Left ventricle myocardium inferior (tissue), 1 donor: ENCODE results near the gene CACNB1. TPM values are rescaled to one million over a fixed set of nuclear protein-coding genes. Genes with fewer than 3 reads are reported as not detected.

Experiments used
- DNase-seq: peaks from one replicate; pipeline ENCODE4 v3.0.0-alpha.2; 2020
- H3K27ac ChIP-seq: fragments of 200-600 bp; replicated peaks from 2 replicates; pipeline ENCODE4 v1.8.0; 2021
- H3K27me3 ChIP-seq: fragments of 200-600 bp; 2 replicates; pipeline ENCODE4 v1.8.0; 2021; ENCODE audit warnings: low read depth
- H3K36me3 ChIP-seq: fragments of 200-600 bp; 2 replicates; pipeline ENCODE4 v1.8.0; 2021
- H3K4me1 ChIP-seq: fragments of 200-600 bp; 2 replicates; pipeline ENCODE4 v1.8.0; 2021
- H3K4me3 ChIP-seq: fragments of 200-600 bp; 2 replicates; pipeline ENCODE4 v1.8.0; 2021; ENCODE audit warnings: mild to moderate bottlenecking, moderate library complexity
- H3K9me3 ChIP-seq: fragments of 200-600 bp; replicated peaks from 2 replicates; pipeline ENCODE4 v1.8.0; 2021
- intact Hi-C: fragments of 100-400 bp; cut with micrococcal nuclease; formaldehyde crosslinking; loops from one replicate; pipeline ENCODE4 v1.11.0; 2022
- total RNA-seq: library from RNA; stranded (reverse); fragmentation: NEBNext Ultra II Directional; extraction: Animal tissue kit (Norgen Biotek cat#: 25700); gene quantifications from one replicate; pipeline ENCODE4 v1.2.1, GENCODE V29; 2021
- TF ChIP-seq, protein P1 (sequence below): fragments of 200-600 bp; IDR thresholded peaks from 2 replicates; pipeline ENCODE4 v1.8.0; 2021; ENCODE audit warnings: antibody characterized with exemption, mild to moderate bottlenecking, borderline replicate concordance
- donor health status: DM: no; HTN: yes; CAD: no; lungs with severe emphysema.

Gene CACNB1
- total RNA-seq, 1 donor from 2014 or later: 3.7 TPM

DNA sequence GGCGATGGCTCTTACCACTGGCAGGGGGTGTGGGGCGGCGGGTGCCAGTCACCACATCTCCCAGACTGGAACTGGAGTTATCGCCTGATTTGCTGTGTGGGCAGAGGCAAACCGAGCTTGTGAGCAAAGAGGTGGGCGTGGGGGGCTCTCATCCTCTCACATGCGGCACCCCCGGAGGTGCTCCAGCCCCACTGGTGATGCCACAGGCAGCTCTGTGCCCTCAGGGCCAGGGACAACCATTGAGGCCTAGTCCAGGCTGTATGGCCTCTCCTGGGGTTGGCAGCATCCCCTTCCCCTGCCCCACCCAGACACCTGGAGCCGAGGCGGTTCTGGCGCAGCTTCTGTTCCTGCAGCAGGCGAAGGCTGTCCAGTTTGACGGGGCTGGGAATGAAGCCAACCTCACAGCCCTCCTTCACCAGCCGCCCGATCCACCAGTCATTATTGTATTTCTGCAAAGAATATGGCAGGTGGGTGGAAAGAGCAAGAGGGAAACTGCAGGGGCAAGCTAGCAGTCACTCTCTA lies 10.9 kb downstream of the CACNB1 start:
- DNase-seq: no peak
- Histone ChIP-seq H3K36me3 (peaks cover 45% of the 10 kb centered on the region), H3K4me1 (no peaks in the 10 kb centered on the region), H3K4me3 (no peak overlapping the region), H3K9me3 (no peaks in the 10 kb centered on the region), H3K27me3 (no peaks in the 10 kb centered on the region), H3K27ac (no peak overlapping the region)
- intact Hi-C loops: no loop called here
- TF ChIP-seq, protein P1, sequence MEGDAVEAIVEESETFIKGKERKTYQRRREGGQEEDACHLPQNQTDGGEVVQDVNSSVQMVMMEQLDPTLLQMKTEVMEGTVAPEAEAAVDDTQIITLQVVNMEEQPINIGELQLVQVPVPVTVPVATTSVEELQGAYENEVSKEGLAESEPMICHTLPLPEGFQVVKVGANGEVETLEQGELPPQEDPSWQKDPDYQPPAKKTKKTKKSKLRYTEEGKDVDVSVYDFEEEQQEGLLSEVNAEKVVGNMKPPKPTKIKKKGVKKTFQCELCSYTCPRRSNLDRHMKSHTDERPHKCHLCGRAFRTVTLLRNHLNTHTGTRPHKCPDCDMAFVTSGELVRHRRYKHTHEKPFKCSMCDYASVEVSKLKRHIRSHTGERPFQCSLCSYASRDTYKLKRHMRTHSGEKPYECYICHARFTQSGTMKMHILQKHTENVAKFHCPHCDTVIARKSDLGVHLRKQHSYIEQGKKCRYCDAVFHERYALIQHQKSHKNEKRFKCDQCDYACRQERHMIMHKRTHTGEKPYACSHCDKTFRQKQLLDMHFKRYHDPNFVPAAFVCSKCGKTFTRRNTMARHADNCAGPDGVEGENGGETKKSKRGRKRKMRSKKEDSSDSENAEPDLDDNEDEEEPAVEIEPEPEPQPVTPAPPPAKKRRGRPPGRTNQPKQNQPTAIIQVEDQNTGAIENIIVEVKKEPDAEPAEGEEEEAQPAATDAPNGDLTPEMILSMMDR: no peak

DNA sequence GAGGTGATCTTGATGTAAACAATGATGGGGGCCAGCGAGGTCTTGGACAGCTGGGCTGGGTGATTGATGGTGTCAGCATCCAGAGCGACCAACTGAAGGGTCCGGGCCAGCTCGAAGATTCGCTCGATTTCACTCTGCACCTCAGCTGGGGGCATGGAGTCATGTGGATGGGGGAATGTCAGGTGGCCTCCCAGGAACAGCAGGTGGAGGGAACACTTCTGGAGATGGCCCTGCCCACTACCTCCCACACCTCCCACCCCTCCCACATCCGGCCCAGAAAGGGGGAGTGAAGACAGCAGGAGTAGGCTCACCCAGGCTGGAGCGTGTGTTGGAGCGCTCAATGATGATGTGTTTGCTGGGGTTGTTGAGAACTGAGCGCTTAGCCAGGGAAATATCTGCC lies 13.7 kb downstream of the CACNB1 start:
- no peak for DNase-seq
- intact Hi-C loops: no loop called here
- H3K4me3 ChIP-seq: no peak overlapping the region
- no peaks in the 10 kb centered on the region for H3K9me3 ChIP-seq
- H3K36me3 ChIP-seq: peaks cover 40% of the 10 kb centered on the region
- H3K27me3 ChIP-seq: no peaks in the 10 kb centered on the region
- no peaks in the 10 kb centered on the region for H3K4me1 ChIP-seq
- TF ChIP-seq, protein P1: no peak
- H3K27ac ChIP-seq: no peak overlapping the region

DNA sequence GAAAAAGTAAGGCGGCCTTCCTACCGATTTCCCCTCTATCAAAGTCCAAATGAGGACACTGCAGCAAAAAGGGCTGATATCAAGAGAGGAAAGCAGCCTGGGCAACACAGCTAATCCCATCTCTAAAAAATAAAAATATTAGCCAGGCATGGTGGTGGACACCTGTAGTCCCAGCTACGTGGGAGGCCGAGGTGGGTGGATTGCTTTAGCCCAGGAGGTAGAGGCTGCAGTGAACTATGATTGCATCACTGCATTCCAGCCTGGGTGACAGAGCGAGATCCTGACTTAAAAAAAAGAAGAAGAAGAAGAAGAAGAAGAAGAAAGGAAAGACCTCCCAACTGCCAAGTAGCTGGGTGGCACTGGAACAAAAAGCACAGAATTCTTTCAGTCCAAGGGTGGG lies 14.4 kb downstream of the CACNB1 start:
- intact Hi-C loops: no loop called here

DNA sequence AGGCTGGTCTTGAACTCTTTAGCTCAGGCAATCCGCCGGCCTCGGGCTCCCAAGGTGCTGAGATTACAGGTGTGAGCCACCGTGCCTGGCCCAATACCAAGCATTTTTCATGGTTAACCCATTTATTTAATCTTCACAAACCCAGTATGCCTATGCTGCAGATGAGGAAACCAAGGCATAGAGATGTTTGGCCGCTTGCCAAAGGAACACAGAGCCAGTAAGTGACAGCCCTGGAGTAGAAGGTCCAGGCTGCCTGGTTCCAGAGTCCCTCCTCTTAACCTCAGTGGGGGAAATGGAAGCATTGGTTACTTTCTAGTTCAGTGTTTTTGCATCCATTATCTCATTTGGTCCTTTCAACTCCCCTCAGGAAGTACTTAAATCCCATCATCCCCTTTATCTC lies 16.2 kb downstream of the CACNB1 start:
- intact Hi-C loops: no loop called here
- Histone ChIP-seq H3K36me3 (peaks cover 33% of the 10 kb centered on the region), H3K27ac (no peak overlapping the region), H3K9me3 (no peaks in the 10 kb centered on the region), H3K4me3 (no peak overlapping the region), H3K27me3 (no peaks in the 10 kb centered on the region), H3K4me1 (no peaks in the 10 kb centered on the region)
- DNase-seq: no peak
- TF ChIP-seq, protein P1: no peak

More for the DNA sequence above, 14.4 kb downstream of the CACNB1 start:
- Histone ChIP-seq H3K27me3 (no peaks in the 10 kb centered on the region), H3K4me3 (no peak overlapping the region), H3K4me1 (no peaks in the 10 kb centered on the region), H3K27ac (no peak overlapping the region), H3K9me3 (no peaks in the 10 kb centered on the region), H3K36me3 (peaks cover 36% of the 10 kb centered on the region)
- DNase-seq: no peak
- TF ChIP-seq, protein P1: no peak

DNA sequence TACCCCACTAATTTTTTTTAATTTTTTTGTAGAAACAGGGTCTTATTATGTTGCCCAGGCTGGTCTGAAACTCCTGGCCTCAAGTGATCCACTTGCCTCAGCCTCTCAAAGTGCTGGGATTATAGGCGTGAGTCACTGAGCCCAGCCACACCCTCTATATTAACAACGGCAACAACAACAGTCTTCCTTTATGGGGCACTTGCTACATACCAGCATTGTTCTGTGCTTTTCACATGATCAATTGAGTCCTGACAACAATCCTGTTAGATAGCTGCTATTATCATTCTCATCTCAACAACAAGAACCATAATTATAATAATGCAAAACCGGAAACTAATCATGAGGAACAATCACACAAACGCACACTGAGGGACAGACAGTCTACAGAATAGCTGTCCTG lies 18.9 kb downstream of the CACNB1 start:
- H3K36me3 ChIP-seq: peaks cover 17% of the 10 kb centered on the region
- no peak overlapping the region for H3K27ac ChIP-seq
- DNase-seq: no peak

More for the DNA sequence above, 18.9 kb downstream of the CACNB1 start:
- Histone ChIP-seq H3K4me1 (peaks cover 7% of the 10 kb centered on the region), H3K27me3 (peaks cover 4% of the 10 kb centered on the region), H3K4me3 (no peak overlapping the region), H3K9me3 (no peaks in the 10 kb centered on the region)
- intact Hi-C loops: no loop called here
- TF ChIP-seq, protein P1: no peak
